T-helper 2 cell treated with Interferon-gamma antibody and Interleukin-4, amounts not matched to agents 5 μg/mL and 100 μg/mL, for 36 hours (primary cell): ENCODE measurements around the gene BABAM2.

Experiments used
- DNase-seq: peaks from one replicate; pipeline ENCODE4 v3.0.0; 2021; ENCODE audit warnings: low spot score
- H3K27ac Mint-ChIP-seq: one replicate; pipeline ENCODE4 v1.8.0; 2021; ENCODE audit warnings: mild to moderate bottlenecking, mixed read lengths
- H3K27me3 Mint-ChIP-seq: one replicate; pipeline ENCODE4 v1.8.0; 2021; ENCODE audit warnings: low read depth, mixed read lengths
- H3K36me3 Mint-ChIP-seq: one replicate; pipeline ENCODE4 v1.8.0; 2021; ENCODE audit warnings: low read depth, mixed read lengths
- H3K4me1 Mint-ChIP-seq: one replicate; pipeline ENCODE4 v1.8.0; 2021; ENCODE audit warnings: low read depth, mixed read lengths
- H3K4me3 Mint-ChIP-seq: one replicate; pipeline ENCODE4 v1.8.0; 2022; ENCODE audit warnings: mild to moderate bottlenecking, moderate library complexity, mixed read lengths
- H3K9me3 Mint-ChIP-seq: one replicate; pipeline ENCODE4 v1.8.0; 2021; ENCODE audit warnings: mixed read lengths

The BABAM2 gene

GRCh38 chr2:28378679-28379584, 488.4 kb downstream of the BABAM2 start:
- peaks cover 18% of the 10 kb centered on the region for H3K4me1 Mint-ChIP-seq
- no peak for DNase-seq
- H3K9me3 Mint-ChIP-seq: no peaks in the 10 kb centered on the region
- H3K27ac Mint-ChIP-seq: peak overlapping the region; percentile 17
- H3K36me3 Mint-ChIP-seq: no peaks in the 10 kb centered on the region
- no peak overlapping the region for H3K4me3 Mint-ChIP-seq
- H3K27me3 Mint-ChIP-seq: peaks cover 2% of the 10 kb centered on the region

- Mint-ChIP-seq H3K4me3 (no peak overlapping the region), H3K27ac (no peak overlapping the region), H3K4me1 (peaks cover 18% of the 10 kb centered on the region), H3K36me3 (no peaks in the 10 kb centered on the region), H3K9me3 (no peaks in the 10 kb centered on the region), H3K27me3 (peaks cover 2% of the 10 kb centered on the region)
- DNase-seq: no peak
Measured at GRCh38 chr2:28380219-28380618, 489.7 kb downstream of the BABAM2 start.

- Mint-ChIP-seq H3K4me3 (no peak overlapping the region), H3K36me3 (no peaks in the 10 kb centered on the region), H3K27ac (no peak overlapping the region), H3K4me1 (peaks cover 18% of the 10 kb centered on the region), H3K27me3 (peaks cover 2% of the 10 kb centered on the region), H3K9me3 (no peaks in the 10 kb centered on the region)
- DNase-seq: no peak
Measured at GRCh38 chr2:28381225-28382180, 491.0 kb downstream of the BABAM2 start.

- Mint-ChIP-seq H3K27me3 (peaks cover 2% of the 10 kb centered on the region), H3K9me3 (no peaks in the 10 kb centered on the region), H3K36me3 (no peaks in the 10 kb centered on the region), H3K4me3 (no peak overlapping the region), H3K27ac (no peak overlapping the region), H3K4me1 (peaks cover 23% of the 10 kb centered on the region)
- DNase-seq: no peak
Measured at GRCh38 chr2:28382755-28383154, 492.2 kb downstream of the BABAM2 start.

GRCh38 chr2:28387082-28387960, 496.8 kb downstream of the BABAM2 start:
- DNase-seq: no peak
- no peak overlapping the region for H3K4me3 Mint-ChIP-seq
- H3K27me3 Mint-ChIP-seq: no peaks in the 10 kb centered on the region
- H3K36me3 Mint-ChIP-seq: no peaks in the 10 kb centered on the region
- no peak overlapping the region for H3K27ac Mint-ChIP-seq
- H3K4me1 Mint-ChIP-seq: peaks cover 21% of the 10 kb centered on the region
- H3K9me3 Mint-ChIP-seq: no peaks in the 10 kb centered on the region
